Neural cell (in vitro differentiated cells): ENCODE data around the gene PPP1R18. TPM values are rescaled to one million over a fixed set of nuclear protein-coding genes. Genes with fewer than 3 reads are reported as not detected.

ENCODE experiments used
- H2AFZ ChIP-seq: fragments of 200-600, 300-800 bp; sonication (generic), shearing (Covaris generic); 2 replicates; pipeline ENCODE4 v1.6.0; 2014; ENCODE audit warnings: low read depth, mild to moderate bottlenecking, antibody characterized with exemption, low read length, moderate library complexity
- H3F3A ChIP-seq: fragments of 200-600 bp; shearing (Covaris generic); 2 replicates; pipeline ENCODE4 v1.6.1; 2016; ENCODE audit warnings: mild to moderate bottlenecking, moderate library complexity, mixed read lengths, antibody characterized with exemption, low read length; ENCODE audit not compliant: insufficient read depth, poor library complexity, severe bottlenecking
- H3K27ac ChIP-seq: fragments of 200-600, 300-800 bp; sonication (generic), shearing (Covaris generic); 2 replicates; pipeline ENCODE4 v1.5.1; 2014; ENCODE audit warnings: mild to moderate bottlenecking, low read length, moderate library complexity
- H3K27me3 ChIP-seq: fragments of 300-800, 200-600 bp; sonication (generic), shearing (Covaris generic); 2 replicates; pipeline ENCODE4 v1.6.0; 2014; ENCODE audit warnings: mild to moderate bottlenecking, low read depth, low read length, moderate library complexity; ENCODE audit not compliant: insufficient read depth
- H3K36me3 ChIP-seq: fragments of 300-800, 200-600 bp; sonication (generic), shearing (Covaris generic); 2 replicates; pipeline ENCODE4 v1.5.1; 2014; ENCODE audit warnings: mild to moderate bottlenecking, antibody characterized with exemption, low read length, moderate library complexity; ENCODE audit not compliant: insufficient read depth
- H3K4me2 ChIP-seq: fragments of 300-800, 200-600 bp; sonication (generic), shearing (Covaris generic); 2 replicates; pipeline ENCODE4 v1.6.0; 2014; ENCODE audit warnings: mild to moderate bottlenecking, low read length
- H3K4me3 ChIP-seq: fragments of 300-800, 200-600 bp; sonication (generic), shearing (Covaris generic); 2 replicates; pipeline ENCODE4 v1.5.1; 2014; ENCODE audit warnings: mild to moderate bottlenecking, low read length, moderate library complexity
- H3K79me2 ChIP-seq: fragments of 200-600 bp; shearing (Covaris generic); replicated peaks from 2 replicates; pipeline ENCODE4 v1.6.0; 2014; ENCODE audit warnings: mild to moderate bottlenecking, low read length, moderate library complexity; ENCODE audit not compliant: insufficient read depth
- H3K9ac ChIP-seq: fragments of 300-800, 200-600 bp; sonication (generic), shearing (Covaris generic); 2 replicates; pipeline ENCODE4 v1.6.1; 2016; ENCODE audit warnings: mild to moderate bottlenecking, low read length, mixed read lengths
- H3K9me2 ChIP-seq: fragments of 200-600 bp; shearing (Covaris generic); 2 replicates; pipeline ENCODE4 v1.6.1; 2016; ENCODE audit warnings: mild to moderate bottlenecking, low read length, mixed read lengths; ENCODE audit not compliant: insufficient read depth
- H3K9me3 ChIP-seq: fragments of 200-600, 300-800 bp; sonication (generic), shearing (Covaris generic); 2 replicates; pipeline ENCODE4 v1.6.1; 2016; ENCODE audit warnings: mild to moderate bottlenecking, mixed run types, low read length, moderate library complexity, mixed read lengths
- H4K20me1 ChIP-seq: fragments of 200-600 bp; shearing (Covaris generic); 2 replicates; pipeline ENCODE4 v1.6.1; 2016; ENCODE audit warnings: mild to moderate bottlenecking, mixed run types; ENCODE audit not compliant: insufficient read depth
- CTCF ChIP-seq: fragments of 450-650 bp; IDR thresholded peaks from 2 replicates; pipeline ENCODE4 v1.5.1; 2014; ENCODE audit warnings: antibody characterized with exemption, mild to moderate bottlenecking, moderate library complexity; ENCODE audit not compliant: poor library complexity, severe bottlenecking
- EP300 ChIP-seq: fragments of 450-650 bp; conservative IDR thresholded peaks from 2 replicates; pipeline ENCODE4 v1.6.1; 2014; ENCODE audit warnings: antibody characterized with exemption, mild to moderate bottlenecking, moderate library complexity; ENCODE audit not compliant: poor library complexity, severe bottlenecking
- EZH2 ChIP-seq: fragments of 200-600, 300-800 bp; shearing (Covaris generic), sonication (generic); IDR thresholded peaks from 2 replicates; pipeline ENCODE4 v1.6.1; 2014; ENCODE audit warnings: antibody characterized with exemption, low read length, borderline replicate concordance, mild to moderate bottlenecking; ENCODE audit not compliant: insufficient read depth, poor library complexity, severe bottlenecking
- MXI1 ChIP-seq: fragments of 450-650 bp; conservative IDR thresholded peaks from 2 replicates; pipeline ENCODE4 v1.6.1; 2014; ENCODE audit warnings: antibody characterized with exemption, mild to moderate bottlenecking; ENCODE audit not compliant: poor library complexity, severe bottlenecking
- POLR2AphosphoS5 ChIP-seq: IDR thresholded peaks from 2 replicates; pipeline ENCODE4 v1.6.1; 2012
- RAD21 ChIP-seq: fragments of 450-650 bp; conservative IDR thresholded peaks from 2 replicates; pipeline ENCODE4 v1.6.1; 2014; ENCODE audit warnings: antibody characterized with exemption, mild to moderate bottlenecking, moderate library complexity
- REST ChIP-seq: IDR thresholded peaks from 2 replicates; pipeline ENCODE4 v1.6.1; 2012; ENCODE audit warnings: borderline replicate concordance
- SMC3 ChIP-seq: fragments of 450-650 bp; conservative IDR thresholded peaks from 2 replicates; pipeline ENCODE4 v1.6.1; 2014; ENCODE audit warnings: antibody characterized with exemption, mild to moderate bottlenecking, moderate library complexity; ENCODE audit not compliant: poor library complexity
- TAF1 ChIP-seq: IDR thresholded peaks from 2 replicates; pipeline ENCODE4 v1.6.1; 2012; ENCODE audit warnings: low read depth
- polyA plus RNA-seq: library from polyadenylated mRNA; depleted of rRNA; stranded (reverse); fragments of >200 nt; gene quantifications from 2 replicates; pipeline ENCODE4 v1.2.3, GENCODE V29; 2014

PPP1R18 gene
- polyA plus RNA-seq, 1 donor from 2014 or later = 50.6 TPM

DNA sequence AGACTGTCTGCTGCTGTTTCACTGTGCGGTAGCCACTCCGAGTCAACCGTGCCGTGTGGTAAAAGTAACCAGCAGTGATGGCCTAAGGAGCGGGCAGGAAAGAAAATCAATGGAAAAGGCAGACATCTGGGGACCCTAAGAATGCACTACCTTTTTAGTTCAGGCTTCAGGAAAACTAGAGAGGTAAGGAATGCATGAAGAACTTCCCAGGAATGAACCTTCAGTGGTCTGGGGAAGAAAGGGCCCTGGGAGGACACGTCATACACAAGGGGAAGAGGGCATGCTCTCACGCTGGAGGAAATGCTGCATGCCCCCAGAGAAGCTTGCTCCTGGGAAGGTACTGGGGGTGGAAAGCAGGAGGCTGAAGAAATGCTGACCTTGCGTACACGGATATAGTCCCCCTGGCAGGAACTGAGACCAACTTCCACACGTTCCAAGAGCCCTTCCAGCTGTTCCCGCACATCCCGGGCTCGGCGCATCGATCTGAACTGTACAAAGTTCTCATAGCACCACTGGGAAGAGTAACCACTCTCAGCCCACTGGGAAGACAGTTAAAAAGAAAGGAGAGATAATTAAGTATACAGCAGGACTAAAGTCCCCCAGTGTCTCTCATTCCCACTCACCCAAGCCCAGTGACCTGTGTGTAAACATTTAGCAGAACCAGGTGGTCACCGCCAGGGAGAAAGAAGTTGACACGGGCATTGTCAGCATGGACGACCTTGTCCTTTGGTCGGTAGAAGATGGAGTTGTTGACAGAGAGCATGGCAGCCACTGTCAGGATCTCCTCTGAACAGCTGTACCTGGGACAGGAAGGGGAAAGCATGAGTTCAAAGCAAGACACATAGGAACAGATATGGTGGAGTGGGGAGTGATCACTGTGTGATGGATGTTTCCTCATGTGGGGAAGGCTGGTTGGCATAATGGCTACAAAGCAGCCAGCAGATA, 31.4 kb downstream of the PPP1R18 start:
- H3K36me3 ChIP-seq = no peaks in the 10 kb centered on the region
- no peaks in the 10 kb centered on the region for H3K9me2 ChIP-seq
- H3K4me2 ChIP-seq = no peak overlapping the region
- no peaks in the 10 kb centered on the region for H3F3A ChIP-seq
- H3K79me2 ChIP-seq = no peaks in the 10 kb centered on the region
- no peak overlapping the region for H2AFZ ChIP-seq
- H3K9ac ChIP-seq = no peak overlapping the region
- no peak overlapping the region for H3K27ac ChIP-seq
- no peaks in the 10 kb centered on the region for H3K27me3 ChIP-seq
- no peak for TF ChIP-seq RAD21
- TF ChIP-seq REST = no peak
- no peak for TF ChIP-seq MXI1
- no peak for TF ChIP-seq SMC3
- no peak for TF ChIP-seq CTCF
- no peak for TF ChIP-seq EP300
- TF ChIP-seq POLR2AphosphoS5 = no peak
- no peak for TF ChIP-seq TAF1
- TF ChIP-seq EZH2 = no peak
- H3K4me3 ChIP-seq = no peak overlapping the region
- no peaks in the 10 kb centered on the region for H3K9me3 ChIP-seq
- no peaks in the 10 kb centered on the region for H4K20me1 ChIP-seq

GRCh38 chr6:30651143-30651542, 35.3 kb downstream of the PPP1R18 start:
- Histone ChIP-seq H3K9me2 (no peaks in the 10 kb centered on the region), H3K4me3 (no peak overlapping the region), H3K79me2 (peaks cover 16% of the 10 kb centered on the region), H4K20me1 (no peaks in the 10 kb centered on the region), H2AFZ (no peak overlapping the region), H3K9ac (no peak overlapping the region), H3K27me3 (no peaks in the 10 kb centered on the region), H3K27ac (no peak overlapping the region), H3F3A (no peaks in the 10 kb centered on the region), H3K9me3 (no peaks in the 10 kb centered on the region), H3K4me2 (no peak overlapping the region), H3K36me3 (no peaks in the 10 kb centered on the region)
- TF ChIP-seq EP300 (no peak), EZH2 (no peak), SMC3 (no peak), CTCF (no peak), MXI1 (no peak), POLR2AphosphoS5 (no peak), RAD21 (no peak), REST (no peak), TAF1 (no peak)
